HepG2 (cell line): ENCODE measurements around the gene HSP90AB1. TPM values are rescaled to one million over a fixed set of nuclear protein-coding genes. Genes with fewer than 3 reads are reported as not detected.

Experiments
- ATM ChIP-seq: fragments of 450-650 bp; IDR thresholded peaks from 2 replicates; pipeline ENCODE4 v1.7.1; 2017; ENCODE audit warnings: mild to moderate bottlenecking, borderline replicate concordance
- EHMT2 ChIP-seq: fragments of 200-600 bp; sonication (generic); IDR thresholded peaks from 2 replicates; pipeline ENCODE4 v1.7.0; 2017; ENCODE audit warnings: antibody characterized with exemption, low read depth, low read length, borderline replicate concordance
- GMEB1 ChIP-seq: sonication (generic); formaldehyde crosslinking; IDR thresholded peaks from 2 replicates; pipeline ENCODE4 v1.5.1; 2020; ENCODE audit warnings: missing genetic modification reagents, mild to moderate bottlenecking, borderline replicate concordance
- ISX ChIP-seq: sonication (generic); formaldehyde crosslinking; conservative IDR thresholded peaks from 2 replicates; pipeline ENCODE4 v1.5.0; 2020; ENCODE audit warnings: missing genetic modification reagents
- JARID2 ChIP-seq: sonication (generic); formaldehyde crosslinking; IDR thresholded peaks from 2 replicates; pipeline ENCODE4 v1.8.1; 2023; ENCODE audit warnings: missing genetic modification reagents, inconsistent platforms; ENCODE audit not compliant: insufficient replicate concordance
- KLF16 ChIP-seq, 2 experiments: sonication (generic) in 1 of 2; formaldehyde crosslinking in 1 of 2; IDR thresholded peaks; 2 replicates each; pipeline versions ENCODE4 v1.6.1 to v1.8.0; 2016 to 2023; ENCODE audit warnings: missing genetic modification reagents in 2 of 2, missing compliant biosample characterization in 1 of 2
- MED8 ChIP-seq: sonication (generic); formaldehyde crosslinking; IDR thresholded peaks from 2 replicates; pipeline ENCODE4 v1.8.1; 2023; ENCODE audit warnings: mild to moderate bottlenecking, missing genetic modification reagents; ENCODE audit not compliant: insufficient replicate concordance
- NCOA2 ChIP-seq: sonication (generic); formaldehyde crosslinking; IDR thresholded peaks from 2 replicates; pipeline ENCODE4 v1.8.0; 2022; ENCODE audit warnings: inconsistent platforms
- PTBP1 ChIP-seq: fragments of 200-400 bp; formaldehyde crosslinking; IDR thresholded peaks from 2 replicates; pipeline ENCODE4 v1.6.1; 2018; ENCODE audit warnings: low read length, low read depth; ENCODE audit not compliant: poor library complexity, severe bottlenecking
- RBFOX2 ChIP-seq: fragments of 200-400 bp; formaldehyde crosslinking; IDR thresholded peaks from 2 replicates; pipeline ENCODE4 v1.6.1; 2017; ENCODE audit warnings: low read depth, mild to moderate bottlenecking, low read length
- TRIM22 ChIP-seq: fragments of 450-650 bp; IDR thresholded peaks from 2 replicates; pipeline ENCODE4 v1.6.1; 2017
- ZBTB4 ChIP-seq: sonication (generic); formaldehyde crosslinking; IDR thresholded peaks from 2 replicates; pipeline ENCODE4 v1.4.0; 2020; ENCODE audit warnings: missing genetic modification reagents, mild to moderate bottlenecking, borderline replicate concordance
- ZEB1 ChIP-seq: IDR thresholded peaks from 2 replicates; pipeline ENCODE4 v1.6.1; 2012; ENCODE audit warnings: mild to moderate bottlenecking, low read depth, inconsistent platforms; ENCODE audit not compliant: insufficient replicate concordance
- ZFP62 ChIP-seq: sonication (generic); formaldehyde crosslinking; IDR thresholded peaks from 2 replicates; pipeline ENCODE4 v1.4.0; 2020; ENCODE audit warnings: missing genetic modification reagents
- ZNF639 ChIP-seq: conservative IDR thresholded peaks from 2 replicates; pipeline ENCODE4 v1.6.1; 2018; ENCODE audit warnings: missing genetic modification reagents
- ZNF709 ChIP-seq: sonication (generic); formaldehyde crosslinking; IDR thresholded peaks from 2 replicates; pipeline ENCODE4 v1.5.0; 2020; ENCODE audit warnings: mild to moderate bottlenecking, missing genetic modification reagents
- ZNF777 ChIP-seq: sonication (generic); formaldehyde crosslinking; IDR thresholded peaks from 2 replicates; pipeline ENCODE4 v1.4.0; 2020; ENCODE audit warnings: missing genetic modification reagents
- ZNF839 ChIP-seq: sonication (generic); formaldehyde crosslinking; IDR thresholded peaks from 2 replicates; pipeline ENCODE4 v1.4.0; 2020; ENCODE audit warnings: missing genetic modification reagents, mild to moderate bottlenecking, borderline replicate concordance
- ZUFSP ChIP-seq: sonication (generic); formaldehyde crosslinking; IDR thresholded peaks from 2 replicates; pipeline ENCODE4 v1.9.0; 2021; ENCODE audit warnings: missing genetic modification reagents, mild to moderate bottlenecking, borderline replicate concordance
- polyA plus RNA-seq, 8 experiments: library from polyadenylated mRNA; depleted of rRNA in 3 of 8; stranded (reverse) in 7 of 8; unstranded in 1 of 8; fragments of >200 nt; fragmentation: Illumina TruSeq in 4 of 8; extraction: Trizol in 4 of 8; gene quantifications; 2 replicates each; pipeline versions ENCODE4 v1.2.1 to v1.2.3, GENCODE V29; 2011 to 2016; ENCODE audit warnings: low read depth in 4 of 8, missing spikeins in 1 of 8, mixed read lengths in 1 of 8; ENCODE audit not compliant: insufficient read depth in 1 of 8
- total RNA-seq, 5 experiments: library from RNA; depleted of rRNA; stranded (reverse); fragments of >200 nt; fragmentation: Illumina TruSeq; extraction: Trizol; gene quantifications; 2 replicates each; pipeline ENCODE4 v1.2.3, GENCODE V29; 2016; ENCODE audit warnings: low read depth in 1 of 5

Gene HSP90AB1
- total and polyA plus RNA-seq, 2 of the 13 experiments (the other 11 are each of a cell fraction or from before 2014, with no cell fraction given): 1,325 to 1,472 TPM

- TF ChIP-seq ZNF639 (CRISPR knock-in tag): no peak
- TF ChIP-seq RBFOX2: no peak
- TF ChIP-seq NCOA2 (CRISPR knock-in tag): no peak
- TF ChIP-seq ZNF839 (CRISPR knock-in tag): no peak
- no peak for TF ChIP-seq KLF16 (CRISPR knock-in tag; IDR thresholded peaks at IDR 0.05)
- TF ChIP-seq ISX (CRISPR knock-in tag): no peak
- TF ChIP-seq ATM: no peak
- TF ChIP-seq TRIM22: no peak
- no peak for TF ChIP-seq ZFP62 (CRISPR knock-in tag)
- TF ChIP-seq ZBTB4 (CRISPR knock-in tag): no peak; the same call in 1 of the 2 replicates
- no peak for TF ChIP-seq ZNF777
- no peak for TF ChIP-seq PTBP1
- no peak for TF ChIP-seq GMEB1
- no peak for TF ChIP-seq EHMT2
- TF ChIP-seq ZNF709 (CRISPR knock-in tag): no peak
- TF ChIP-seq JARID2 (CRISPR knock-in tag): no peak
- no peak for TF ChIP-seq ZUFSP (CRISPR knock-in tag)
- TF ChIP-seq ZEB1: no peak
- no peak for TF ChIP-seq MED8 (CRISPR knock-in tag)
Measured at GRCh38 chr6:44264154-44265006, 17.5 kb downstream of the HSP90AB1 start (continued).
